HG03175 (cell line): ENCODE measurements around the gene TSPAN9.

ENCODE experiments used
- ATAC-seq: cut with Tn5 transposase; IDR thresholded peaks from one replicate; pipeline ENCODE4 v1.9.1; 2021; ENCODE audit warnings: mild to moderate bottlenecking, moderate library complexity; ENCODE audit not compliant: unreplicated experiment

The TSPAN9 gene

GRCh38 chr12:3157581-3158323 lies 80.6 kb downstream of the TSPAN9 start:
- ATAC-seq: no peak

GRCh38 chr12:3158851-3159465 lies 81.8 kb downstream of the TSPAN9 start:
- no peak for ATAC-seq

DNA sequence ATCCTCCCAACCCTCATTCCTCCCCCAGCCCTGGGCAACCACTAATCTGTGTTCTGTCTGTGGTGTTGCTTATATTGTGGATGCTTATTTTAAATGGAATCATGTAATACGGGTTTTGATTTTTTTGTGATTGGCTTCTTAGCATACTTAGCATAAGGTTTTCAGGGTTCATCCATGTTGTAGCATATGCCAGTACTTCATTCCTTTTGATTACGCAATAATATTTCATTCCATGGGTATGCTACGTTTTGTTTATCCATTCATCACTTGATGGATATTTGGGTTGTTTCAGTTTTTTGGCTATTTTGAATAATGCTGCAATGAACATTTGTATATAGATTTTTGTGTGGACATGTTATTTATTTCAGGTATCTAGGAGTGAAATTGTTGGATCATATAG lies 82.9 kb downstream of the TSPAN9 start:
- ATAC-seq: no peak

GRCh38 chr12:3161861-3162260 lies 84.7 kb downstream of the TSPAN9 start:
- no peak for ATAC-seq

DNA sequence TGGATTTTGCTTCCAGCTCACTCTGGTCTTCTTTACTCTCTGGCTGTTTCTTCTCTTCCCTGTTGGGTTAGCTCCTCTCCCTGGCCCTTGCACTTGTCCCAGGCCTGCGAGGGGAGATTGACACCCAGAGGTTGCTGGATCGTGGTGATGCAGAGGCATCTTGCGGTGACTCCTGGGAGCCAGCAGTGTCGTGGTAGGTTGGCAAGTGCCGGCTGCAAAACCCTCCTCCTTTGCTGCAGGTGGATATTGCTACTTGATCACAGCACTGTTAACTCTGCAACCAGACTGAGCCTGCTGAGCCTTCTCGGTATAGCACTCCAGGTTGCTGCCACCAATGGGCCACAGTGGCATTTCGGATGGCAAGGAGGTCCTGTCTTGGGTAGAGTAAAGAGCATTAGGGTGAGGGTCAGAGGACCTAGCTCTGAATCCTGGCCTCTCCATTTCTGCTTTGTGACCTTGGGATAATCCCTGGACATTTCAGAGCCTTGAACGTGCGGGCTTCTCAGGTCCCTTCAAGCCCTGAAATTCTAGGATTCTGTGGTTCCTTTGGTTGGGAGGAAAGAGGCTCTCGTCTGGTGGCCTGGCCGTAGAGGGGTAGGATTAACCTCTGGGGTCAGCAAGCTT lies 87.4 kb downstream of the TSPAN9 start:
- ATAC-seq: no peak

DNA sequence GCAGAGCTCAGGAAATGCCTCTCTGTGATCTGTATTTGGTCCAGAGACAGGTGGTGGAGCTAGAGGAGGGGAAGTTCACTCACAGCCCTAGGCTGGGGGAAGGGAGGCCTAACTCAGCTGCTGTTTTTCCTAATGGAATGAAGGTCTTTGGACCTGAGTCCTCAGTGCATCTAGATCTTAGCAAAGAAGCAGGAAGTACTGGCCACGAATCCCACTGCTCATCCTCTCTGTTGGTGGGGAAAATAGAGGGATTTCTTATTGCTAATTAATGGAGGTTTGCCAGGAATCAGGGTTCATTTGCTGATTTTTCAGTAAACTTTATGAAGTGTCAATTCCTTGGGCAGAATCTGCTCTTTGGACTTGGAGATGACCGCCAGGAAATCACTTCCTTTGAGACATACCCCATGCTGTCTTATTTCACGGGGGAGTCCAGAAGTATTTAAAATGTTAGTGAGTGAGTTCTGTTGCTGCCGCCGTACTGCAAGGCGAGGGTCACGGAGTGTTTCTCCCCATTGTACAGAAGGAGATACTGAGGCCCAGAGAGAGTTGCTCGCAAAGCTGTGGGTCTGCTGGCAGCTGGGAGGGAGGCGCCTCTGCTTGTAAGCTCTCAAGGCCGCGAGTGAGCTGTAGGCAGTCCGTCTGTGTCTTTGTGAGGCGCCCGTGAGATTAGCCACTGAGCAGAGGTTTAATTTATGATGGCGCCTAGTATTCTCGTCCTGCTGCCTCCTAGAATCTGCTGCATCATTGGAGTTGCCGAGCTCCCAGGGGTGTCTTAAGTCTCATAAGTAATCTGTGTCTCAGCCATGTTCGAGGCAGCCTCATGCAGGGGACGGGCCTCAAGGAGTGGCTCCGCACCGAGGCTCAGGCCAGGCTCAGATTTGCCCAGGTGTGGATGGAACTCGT lies 88.2 kb downstream of the TSPAN9 start:
- no peak for ATAC-seq

GRCh38 chr12:3167636-3168035 lies 90.5 kb downstream of the TSPAN9 start:
- no peak for ATAC-seq

DNA sequence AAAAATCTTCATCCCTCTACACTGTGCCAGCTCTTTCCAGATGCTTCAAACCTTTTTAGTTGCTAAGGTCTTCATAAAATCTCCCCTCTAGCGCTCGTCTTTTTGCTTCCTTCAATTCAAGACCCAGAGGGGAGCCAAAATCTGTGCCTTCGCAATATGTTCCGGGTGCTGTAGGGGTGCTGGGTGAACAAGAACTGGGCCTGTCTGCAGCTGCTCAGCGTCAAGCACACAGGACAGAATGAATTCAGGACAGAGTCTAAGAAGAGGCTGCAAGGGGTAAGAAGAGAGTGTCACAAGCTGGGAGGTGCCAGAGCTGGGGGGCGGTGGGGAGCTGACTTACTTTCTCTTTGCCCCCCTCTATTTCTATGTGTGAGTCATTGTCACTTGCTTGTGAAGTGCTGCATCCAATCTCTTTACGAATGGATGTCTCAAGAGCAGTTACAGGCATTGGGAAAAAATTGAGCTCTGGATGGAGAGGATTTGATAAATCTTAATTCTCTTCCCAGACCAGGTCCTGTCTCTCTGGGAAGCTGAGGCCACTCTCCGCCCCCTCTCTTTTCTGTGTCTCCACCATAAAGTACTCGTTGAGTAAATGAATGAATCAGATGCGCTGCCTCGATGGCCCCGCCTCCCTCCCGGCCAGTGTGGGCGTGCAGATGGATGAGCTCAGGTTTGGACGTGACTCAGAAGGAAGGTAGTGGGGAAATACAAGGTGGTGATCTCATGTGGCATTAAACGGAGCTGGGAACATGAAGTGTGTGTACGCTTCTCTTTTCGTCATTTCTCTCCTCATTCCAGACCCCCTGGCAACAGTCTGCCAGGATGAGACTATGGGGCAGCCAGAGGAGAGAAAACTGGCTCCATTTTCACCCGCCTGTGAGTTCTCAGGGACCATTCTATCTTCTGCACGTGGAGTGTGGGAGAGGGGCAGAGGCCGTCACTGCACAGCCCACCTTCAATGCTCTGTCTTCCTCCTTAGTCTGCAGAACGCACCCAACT lies 91.3 kb downstream of the TSPAN9 start:
- ATAC-seq: no peak

DNA sequence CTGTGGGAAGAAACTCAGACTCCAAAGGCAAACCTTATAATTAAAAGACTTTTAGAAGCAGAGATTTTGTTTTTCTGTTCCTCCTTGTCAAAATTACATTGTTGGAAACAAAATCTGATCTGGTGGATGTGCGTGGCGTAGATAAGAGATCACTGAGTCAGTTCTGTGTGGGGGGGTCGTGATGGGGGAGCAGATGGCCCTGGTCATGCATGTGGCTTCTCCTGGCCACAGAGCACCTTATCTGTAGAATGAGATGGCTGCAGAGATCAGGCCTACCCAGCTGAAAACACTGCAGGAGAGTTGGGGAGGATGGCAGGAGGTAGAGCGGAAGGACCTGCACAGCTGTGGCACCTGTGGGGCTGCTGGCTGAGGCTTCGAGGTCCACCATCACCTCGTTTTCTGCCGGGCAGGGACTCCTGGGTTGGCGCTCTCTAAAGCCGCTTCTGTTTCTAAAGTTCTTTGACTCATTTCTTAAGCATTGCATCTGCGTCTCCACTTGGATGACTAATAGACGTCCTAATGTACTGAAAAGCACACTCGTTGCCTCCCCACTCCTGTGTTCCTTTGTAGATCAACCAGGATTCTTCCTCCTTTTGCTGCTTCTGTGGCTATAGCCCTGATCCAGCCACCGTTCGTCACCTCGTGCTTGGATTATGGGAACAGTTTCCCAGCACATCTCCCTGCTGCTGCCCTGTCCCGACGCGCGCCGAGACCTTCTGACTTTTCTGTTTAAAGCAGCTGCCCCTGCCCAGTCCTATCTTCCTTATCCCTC lies 93.4 kb downstream of the TSPAN9 start:
- ATAC-seq: no peak

GRCh38 chr12:3171195-3171591 lies 94.0 kb downstream of the TSPAN9 start:
- no peak for ATAC-seq

- ATAC-seq: no peak
These were observed 95.2 kb downstream of the TSPAN9 start for GRCh38 chr12:3172124-3173007.

DNA sequence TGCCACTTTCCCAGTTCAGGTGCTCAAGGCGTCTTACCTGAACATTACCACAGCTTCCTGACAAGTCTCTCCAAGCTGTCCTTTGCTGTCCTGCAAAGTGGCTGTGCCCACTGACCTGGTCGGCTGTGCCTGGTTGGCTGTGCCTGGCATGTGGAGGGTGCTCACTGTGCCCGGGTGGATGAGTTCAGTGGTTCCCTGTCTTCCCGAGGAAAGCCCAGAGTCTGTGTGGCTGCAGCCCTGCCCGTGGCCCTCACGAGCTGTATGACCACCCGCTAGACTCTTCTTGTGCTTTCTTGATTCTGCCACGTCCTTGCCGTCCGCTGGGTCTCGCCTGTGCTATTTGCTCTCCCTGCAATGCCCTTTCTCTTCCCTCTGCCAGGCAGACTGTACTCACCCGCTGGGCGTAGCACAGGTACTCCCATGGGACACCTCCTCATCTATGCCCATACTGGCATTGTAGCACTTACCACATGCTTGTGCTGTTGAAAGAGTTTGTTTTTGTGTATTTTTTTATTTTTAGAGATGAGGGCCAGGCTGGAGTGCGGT lies 95.9 kb downstream of the TSPAN9 start:
- ATAC-seq: no peak

DNA sequence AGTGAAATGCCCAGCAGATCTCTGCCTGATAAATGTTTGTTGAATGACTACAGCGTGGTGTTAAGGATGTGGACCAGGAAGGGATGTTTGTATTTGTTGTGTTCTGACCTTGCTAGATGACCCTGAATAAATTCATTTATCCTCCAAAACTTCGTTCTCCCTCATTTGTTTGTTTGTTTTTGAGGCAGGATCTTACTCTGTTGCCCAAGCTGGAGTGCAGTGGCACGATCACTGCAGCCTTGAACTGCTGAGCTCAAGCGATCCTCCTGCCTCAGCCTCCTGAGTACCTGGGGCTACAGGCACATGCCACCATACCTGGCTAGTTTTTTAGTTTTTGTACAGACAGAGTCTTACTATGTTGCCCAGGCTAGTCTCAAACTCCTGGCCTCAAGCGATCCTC lies 96.7 kb downstream of the TSPAN9 start:
- no peak for ATAC-seq

DNA sequence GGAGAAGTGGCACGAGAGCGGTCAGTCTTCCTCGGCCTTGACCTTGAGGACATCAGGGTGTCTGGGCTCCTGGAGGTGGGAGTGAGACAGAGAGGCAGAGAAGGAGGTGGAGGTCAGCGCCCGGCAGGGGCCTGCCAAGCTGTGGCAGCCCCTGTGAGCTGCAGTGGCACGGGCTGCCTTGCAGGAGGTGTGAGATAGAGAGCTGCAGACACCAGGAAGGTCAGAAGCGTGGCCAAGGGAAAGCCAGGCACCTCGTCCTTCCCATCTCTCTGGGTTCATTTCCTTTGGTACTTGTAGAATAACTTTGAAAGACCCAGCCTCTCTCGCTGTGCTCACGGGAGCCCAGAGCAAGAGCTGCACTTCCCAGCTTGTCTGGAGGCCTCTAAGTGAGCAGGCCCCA lies 98.1 kb downstream of the TSPAN9 start:
- ATAC-seq: no peak

DNA sequence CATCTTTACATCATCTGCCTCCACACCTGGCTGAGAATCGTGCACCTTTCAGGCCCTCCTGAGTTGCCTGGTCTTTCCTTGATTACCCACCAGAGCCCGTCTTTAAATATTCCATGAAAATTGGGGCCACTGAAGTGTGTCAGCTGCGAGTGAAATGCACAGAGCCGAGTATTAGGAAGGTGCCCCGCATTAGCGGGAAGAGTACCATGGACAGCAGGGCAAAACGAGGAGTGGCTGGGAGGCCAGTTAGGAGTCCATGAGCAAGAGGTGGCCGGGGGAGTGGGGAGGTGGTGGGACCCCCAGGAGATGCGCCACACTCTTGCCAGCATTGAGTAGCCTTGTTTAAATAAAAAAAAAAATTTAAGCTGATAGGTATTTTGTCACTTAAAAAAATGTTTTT lies 99.6 kb downstream of the TSPAN9 start:
- no peak for ATAC-seq

DNA sequence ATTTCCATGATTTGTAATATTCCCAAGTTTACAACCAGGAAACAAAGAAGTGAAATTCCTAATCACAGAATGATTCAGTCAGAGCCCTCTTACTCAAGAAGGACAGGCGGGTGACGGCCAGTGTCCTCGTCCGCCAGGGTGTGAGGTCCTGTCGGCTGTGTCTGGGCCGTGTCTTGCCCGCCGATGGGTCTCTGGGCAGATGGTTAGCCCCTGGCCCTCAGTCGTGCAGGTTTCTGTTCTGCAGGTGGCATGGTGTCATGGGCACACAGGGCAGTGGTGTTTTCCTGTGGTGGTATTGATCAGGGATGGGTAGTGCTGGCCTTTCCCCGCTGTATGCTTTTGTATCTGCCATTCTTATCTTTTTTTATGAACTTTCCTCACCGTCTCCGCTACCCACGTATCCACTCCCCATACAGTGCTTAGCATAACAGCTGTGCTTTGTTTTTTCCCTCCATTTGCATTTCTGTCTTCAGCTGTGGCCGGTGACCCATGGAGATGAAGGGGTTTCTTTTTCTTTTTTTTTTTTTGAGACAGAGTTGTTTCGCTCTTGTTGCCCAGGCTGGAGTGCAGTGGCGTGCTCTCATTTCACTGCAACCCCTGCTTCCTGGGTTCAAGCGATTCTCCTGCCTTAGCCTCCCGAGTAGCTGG lies 100.7 kb downstream of the TSPAN9 start:
- ATAC-seq: no peak

- no peak for ATAC-seq
These were observed 101.6 kb downstream of the TSPAN9 start for GRCh38 chr12:3178671-3179313.
